Spleen (tissue), 11 donors: ENCODE data around the gene SEMA3G. TPM values are rescaled to one million over a fixed set of nuclear protein-coding genes. Genes with fewer than 3 reads are reported as not detected.

ENCODE experiments used
- DNase-seq: peaks from one replicate; pipeline ENCODE4 v3.0.0-alpha.2; 2020
- H3K27ac ChIP-seq, 8 donors: fragments of 200-600 bp; sonication (generic) in 7 of 8; 1 replicate in 4 of 8; 2 replicates in 4 of 8; pipeline versions ENCODE4 v1.5.0 to v1.8.0; 2016 to 2021; ENCODE audit warnings: inconsistent platforms in 4 of 8, mild to moderate bottlenecking in 4 of 8, moderate library complexity in 1 of 8
- H3K27me3 ChIP-seq, 7 donors: fragments of 200-600 bp; sonication (generic) in 6 of 7; replicated peaks in 1 of 7; 1 replicate in 4 of 7; 2 replicates in 3 of 7; pipeline versions ENCODE4 v1.5.0 to v1.8.0; 2016 to 2021; ENCODE audit warnings: inconsistent platforms in 3 of 7, mild to moderate bottlenecking in 1 of 7
- H3K36me3 ChIP-seq, 6 donors: fragments of 200-600 bp; sonication (generic) in 5 of 6; 1 replicate in 4 of 6; 2 replicates in 2 of 6; pipeline versions ENCODE4 v1.5.0 to v1.8.0; 2016 to 2021; ENCODE audit warnings: inconsistent platforms in 2 of 6
- H3K4me1 ChIP-seq, 6 donors: fragments of 200-600 bp; sonication (generic) in 5 of 6; 1 replicate in 3 of 6; 2 replicates in 3 of 6; pipeline versions ENCODE4 v1.5.0 to v1.8.0; 2016 to 2021; ENCODE audit warnings: inconsistent platforms in 3 of 6
- H3K4me3 ChIP-seq, 8 donors: fragments of 200-600 bp; sonication (generic) in 7 of 8; 1 replicate in 4 of 8; 2 replicates in 4 of 8; pipeline versions ENCODE4 v1.5.0 to v1.8.0; 2016 to 2021; ENCODE audit warnings: inconsistent platforms in 4 of 8, mild to moderate bottlenecking in 4 of 8, moderate library complexity in 2 of 8
- H3K9me3 ChIP-seq, 8 donors: fragments of 200-600 bp; sonication (generic) in 7 of 8; 1 replicate in 4 of 8; 2 replicates in 4 of 8; pipeline versions ENCODE4 v1.5.0 to v1.8.0; 2016 to 2021; ENCODE audit warnings: inconsistent platforms in 4 of 8
- CTCF ChIP-seq, 11 experiments: fragments of 200-600 bp in 7 of 11; fragments of 450-650 bp in 4 of 11; sonication (generic) in 4 of 11; IDR thresholded peaks in 8 of 11; conservative IDR thresholded peaks in 3 of 11; 1 replicate in 7 of 11; 2 replicates in 4 of 11; pipeline versions ENCODE4 v1.4.0 to v1.8.0; 2016 to 2021; ENCODE audit warnings: antibody characterized with exemption in 11 of 11, inconsistent platforms in 4 of 11, mild to moderate bottlenecking in 1 of 11
- POLR2A ChIP-seq, 3 donors: fragments of 450-650 bp; IDR thresholded peaks; one replicate each; pipeline ENCODE4 v1.5.1; 2017; ENCODE audit warnings: antibody characterized with exemption in 3 of 3, mild to moderate bottlenecking in 1 of 3
- POLR2AphosphoS5 ChIP-seq, 3 donors: sonication (generic); formaldehyde crosslinking; IDR thresholded peaks; one replicate each; pipeline ENCODE4 v1.5.1; 2017; ENCODE audit warnings: antibody characterized with exemption in 3 of 3
- WGBS, 5 donors: extraction: QIAGEN DNeasy Blood & Tissue Kit in 3 of 5; methylation state at CpG; one replicate each; pipeline versions ENCODE4 v1.1.5 to v1.1.7; 2013 to 2018; 5-methylcytosine and 5-hydroxymethylcytosine counted together
- intact Hi-C: fragments of 100-400 bp; cut with DNase I; formaldehyde crosslinking; loops from one replicate; pipeline ENCODE4 v1.15.0; 2023; ENCODE audit warnings: low total_unique reads
- polyA plus RNA-seq, 3 donors: library from polyadenylated mRNA; stranded (reverse); fragments of 200-250 nt; gene quantifications; one replicate each; pipeline ENCODE4 v1.2.1, GENCODE V29; 2013
- total RNA-seq, 7 donors: library from RNA; depleted of rRNA in 3 of 7; stranded (reverse); fragments of >200 nt in 3 of 7; fragmentation: NEBNext Ultra II Directional in 4 of 7; extraction: Animal tissue kit (Norgen Biotek cat#: 25700) in 4 of 7; gene quantifications; one replicate each; pipeline versions ENCODE4 v1.1.0 to v1.2.1, GENCODE V29; 2016 to 2021
- donor health status: healthy with polysubstance abuse.
- donor health status: DM: no; HTN: no; CAD: no; lungs with moderate emphysema.
- donor health status: DM: no; HTN: no; CAD: no.
- donor health status: Bipolar disorder and iron deficiency.
- donor health status: healthy.
- donor health status: DM: no; HTN: no; CAD: no.
- donor health status: DM: yes; HTN: yes; CAD: no.

Gene SEMA3G
- total and polyA plus RNA-seq, 10 donors = 1.0 to 20.2 (median 9.5) TPM

- H3K9me3 ChIP-seq = no peaks in the 10 kb centered on the region
- no peaks in the 10 kb centered on the region for H3K27me3 ChIP-seq
- peak; percentile 87 for DNase-seq
- H3K36me3 ChIP-seq = no peaks in the 10 kb centered on the region
- peak; percentile 89 to 100 (median 98) for TF ChIP-seq CTCF (IDR thresholded peaks at IDR 0.05 in 8 of 11, conservative IDR thresholded peaks at IDR 0.05 in 3 of 11)
- no peak for TF ChIP-seq POLR2AphosphoS5 (IDR thresholded peaks at IDR 0.05)
- intact Hi-C loops = no loop called here
- 23 to 38% (median 37%) methylated on average over 9 to 13 of the region's 13 CpGs for WGBS, 5 donors
- H3K4me1 ChIP-seq = peaks cover 0 to 24% (median 17%) of the 10 kb centered on the region in 6 donors
- H3K4me3 ChIP-seq = no peak overlapping the region
- H3K27ac ChIP-seq = no peak overlapping the region
Measured at GRCh38 chr3:52446631-52447511, 2.0 kb upstream of the SEMA3G start.

DNA sequence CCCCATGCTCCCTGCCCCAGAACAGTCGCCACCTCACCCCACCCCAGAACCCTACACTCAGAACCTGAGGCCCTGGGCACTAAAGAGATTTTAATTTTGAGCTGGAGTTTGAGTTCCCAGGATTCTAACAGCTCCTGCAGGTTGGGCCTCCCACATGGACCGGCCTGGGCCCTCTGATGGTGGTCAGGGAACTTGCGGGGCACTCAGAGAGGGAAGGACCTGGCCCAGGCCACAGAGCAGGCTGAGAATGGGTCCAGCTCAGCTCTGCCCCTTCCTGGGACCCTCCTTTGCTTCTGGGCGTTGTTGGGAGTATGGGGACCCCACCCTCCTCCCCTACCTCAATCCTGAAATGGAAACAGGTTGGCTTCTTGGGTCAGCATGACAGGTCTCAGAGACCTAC is 1.1 kb upstream of the SEMA3G start:
- H3K4me1 ChIP-seq = peaks cover 0 to 24% (median 17%) of the 10 kb centered on the region in 6 donors
- DNase-seq = peak; percentile 50
- no peaks in the 10 kb centered on the region for H3K9me3 ChIP-seq
- H3K36me3 ChIP-seq = no peaks in the 10 kb centered on the region
- WGBS, 5 donors = 82 to 94% (median 90%) methylated on average over 3 to 4 of the region's 4 CpGs
- H3K4me3 ChIP-seq = no peak overlapping the region
- TF ChIP-seq CTCF (IDR thresholded peaks at IDR 0.05 in 8 of 11, conservative IDR thresholded peaks at IDR 0.05 in 3 of 11) = no peak
- no peak overlapping the region for H3K27ac ChIP-seq
- no peaks in the 10 kb centered on the region for H3K27me3 ChIP-seq
- intact Hi-C loops = no loop called here

DNA sequence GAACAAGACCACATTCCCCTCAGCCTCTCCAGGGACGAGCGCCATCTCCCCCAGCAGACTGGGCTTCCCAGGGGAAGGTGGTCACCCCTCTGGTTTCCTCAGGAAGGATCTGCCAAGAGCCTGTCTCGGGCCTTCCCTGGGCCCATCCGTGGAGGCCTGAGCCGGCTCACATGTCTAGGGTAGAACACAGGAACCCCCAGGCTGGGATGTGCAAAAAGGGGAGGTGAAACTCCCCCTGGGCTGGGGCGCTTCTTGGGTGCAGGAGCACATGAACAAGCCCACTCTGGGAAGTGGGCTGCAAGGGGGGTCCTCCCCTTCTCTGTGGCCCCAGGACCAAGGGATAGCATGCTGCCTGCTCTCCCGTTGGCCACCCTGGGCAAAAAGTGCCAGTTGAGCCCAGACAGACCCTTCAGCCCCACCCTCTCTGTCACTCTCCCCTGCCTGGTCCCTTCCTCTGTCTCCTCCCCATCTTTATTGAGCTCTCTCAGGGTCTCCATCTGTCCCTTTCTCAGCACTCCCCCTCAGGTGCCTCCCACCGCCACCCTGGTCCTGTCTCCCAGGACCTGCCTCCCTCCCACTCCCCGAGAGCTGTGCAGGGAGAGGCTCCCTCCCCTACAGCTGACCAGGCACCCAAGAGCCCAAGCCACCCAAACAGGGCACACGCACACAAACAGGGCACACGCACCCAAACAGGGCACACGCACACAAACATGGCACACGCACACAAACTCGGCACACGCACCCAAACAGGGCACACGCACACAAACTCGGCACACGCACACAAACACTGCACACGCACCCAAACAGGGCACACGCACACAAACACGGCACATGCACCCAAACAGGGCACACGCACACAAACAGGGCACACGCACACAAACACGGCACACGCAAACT is 864 bp downstream of the SEMA3G start:
- Histone ChIP-seq H3K27me3 (no peaks in the 10 kb centered on the region), H3K4me3 (peak overlapping the region in 4 of 8 donors; percentile 11 to 54 (median 22)), H3K9me3 (no peaks in the 10 kb centered on the region), H3K36me3 (no peaks in the 10 kb centered on the region), H3K4me1 (peaks cover 0 to 24% (median 17%) of the 10 kb centered on the region in 6 donors), H3K27ac (no peak overlapping the region)
- TF ChIP-seq CTCF (IDR thresholded peaks at IDR 0.05 in 8 of 11, conservative IDR thresholded peaks at IDR 0.05 in 3 of 11) (no peak), POLR2AphosphoS5 (IDR thresholded peaks at IDR 0.05) (no peak)
- intact Hi-C loops = no loop called here
- 76 to 87% (median 84%) methylated on average over 16 to 25 of the region's 25 CpGs for WGBS, 5 donors
- peak; percentile 61 for DNase-seq

DNA sequence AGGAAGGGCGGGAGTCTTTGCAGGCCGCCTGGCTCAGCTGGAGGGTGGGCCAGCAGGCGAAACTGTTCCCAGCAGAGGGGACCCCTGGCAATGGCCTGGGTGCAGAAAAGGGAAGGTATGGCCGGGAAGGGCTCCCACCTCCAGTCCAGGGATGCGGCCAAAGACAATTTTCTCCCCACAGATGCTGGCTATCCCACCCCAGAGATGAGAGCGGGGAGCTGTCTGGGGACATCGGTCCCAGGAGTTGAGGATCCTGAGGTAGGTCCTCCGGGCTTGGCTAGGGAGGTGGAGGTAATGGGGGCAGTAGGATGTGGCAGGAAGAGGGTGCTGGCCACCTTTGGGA is 1.7 kb downstream of the SEMA3G start:
- Histone ChIP-seq H3K4me3 (peak overlapping the region in 3 of 8 donors; percentile 11 to 54 (median 14)), H3K9me3 (no peaks in the 10 kb centered on the region), H3K27me3 (no peaks in the 10 kb centered on the region), H3K4me1 (peaks cover 0 to 28% (median 18%) of the 10 kb centered on the region in 6 donors), H3K36me3 (no peaks in the 10 kb centered on the region), H3K27ac (no peak overlapping the region)
- no peak for TF ChIP-seq POLR2A (IDR thresholded peaks at IDR 0.05)
- no peak for TF ChIP-seq CTCF (IDR thresholded peaks at IDR 0.05 in 8 of 11, conservative IDR thresholded peaks at IDR 0.05 in 3 of 11)
- no peak for TF ChIP-seq POLR2AphosphoS5 (IDR thresholded peaks at IDR 0.05)
- peak; percentile 41 for DNase-seq
- 82 to 94% (median 90%) methylated on average over 7 to 8 of the region's 8 CpGs for WGBS, 5 donors
- intact Hi-C loops = no loop called here
